Breast epithelium (tissue), 3 donors: Measurements from ENCODE around the gene ODAD2.

Experiments
- POLR2A ChIP-seq: fragments of 450-650 bp; IDR thresholded peaks from one replicate; pipeline ENCODE4 v1.6.1; 2016; ENCODE audit warnings: antibody characterized with exemption, mild to moderate bottlenecking, moderate library complexity
- POLR2AphosphoS5 ChIP-seq, 3 donors: sonication (generic); formaldehyde crosslinking; IDR thresholded peaks; one replicate each; pipeline ENCODE4 v1.6.1; 2017; ENCODE audit warnings: antibody characterized with exemption in 3 of 3
- TF ChIP-seq, protein P1 (sequence below), 3 donors: fragments of 450-650 bp; IDR thresholded peaks; one replicate each; pipeline ENCODE4 v1.5.1; 2016 to 2017; ENCODE audit warnings: antibody characterized with exemption in 3 of 3, mild to moderate bottlenecking in 3 of 3, moderate library complexity in 3 of 3

DNA sequence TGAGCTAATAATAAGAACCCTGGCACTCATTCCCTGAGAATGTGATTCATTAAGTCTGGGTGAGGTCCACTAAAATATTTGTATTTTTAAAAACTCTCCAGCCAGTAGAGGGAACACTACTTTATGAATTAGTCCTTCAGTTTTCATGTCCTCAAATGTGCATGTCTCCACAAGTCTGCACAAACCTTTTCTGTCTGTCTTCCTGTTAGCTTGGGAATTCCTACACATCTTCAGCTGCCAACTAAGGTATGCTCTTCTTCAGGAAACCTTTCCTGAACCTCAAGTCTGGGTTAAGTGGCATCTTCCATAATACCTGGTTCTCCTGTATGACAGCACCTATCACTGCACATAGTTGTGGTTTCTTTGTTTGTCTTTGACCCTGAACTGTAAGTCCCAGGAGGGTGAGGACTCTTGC, 133.7 kb downstream of the ODAD2 start:
- TF ChIP-seq, protein P1, sequence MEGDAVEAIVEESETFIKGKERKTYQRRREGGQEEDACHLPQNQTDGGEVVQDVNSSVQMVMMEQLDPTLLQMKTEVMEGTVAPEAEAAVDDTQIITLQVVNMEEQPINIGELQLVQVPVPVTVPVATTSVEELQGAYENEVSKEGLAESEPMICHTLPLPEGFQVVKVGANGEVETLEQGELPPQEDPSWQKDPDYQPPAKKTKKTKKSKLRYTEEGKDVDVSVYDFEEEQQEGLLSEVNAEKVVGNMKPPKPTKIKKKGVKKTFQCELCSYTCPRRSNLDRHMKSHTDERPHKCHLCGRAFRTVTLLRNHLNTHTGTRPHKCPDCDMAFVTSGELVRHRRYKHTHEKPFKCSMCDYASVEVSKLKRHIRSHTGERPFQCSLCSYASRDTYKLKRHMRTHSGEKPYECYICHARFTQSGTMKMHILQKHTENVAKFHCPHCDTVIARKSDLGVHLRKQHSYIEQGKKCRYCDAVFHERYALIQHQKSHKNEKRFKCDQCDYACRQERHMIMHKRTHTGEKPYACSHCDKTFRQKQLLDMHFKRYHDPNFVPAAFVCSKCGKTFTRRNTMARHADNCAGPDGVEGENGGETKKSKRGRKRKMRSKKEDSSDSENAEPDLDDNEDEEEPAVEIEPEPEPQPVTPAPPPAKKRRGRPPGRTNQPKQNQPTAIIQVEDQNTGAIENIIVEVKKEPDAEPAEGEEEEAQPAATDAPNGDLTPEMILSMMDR (IDR thresholded peaks at IDR 0.05), result no peak
- no peak for TF ChIP-seq POLR2AphosphoS5 (IDR thresholded peaks at IDR 0.05)
- no peak for TF ChIP-seq POLR2A
